SU-DHL-6 (cell line): ENCODE measurements around the gene BCL2L13.

ENCODE experiments used
- CTCF ChIP-seq: fragments of 200-600 bp; sonication (generic); IDR thresholded peaks from one replicate; pipeline ENCODE4 v1.5.1; 2017; ENCODE audit warnings: antibody characterized with exemption, mild to moderate bottlenecking, low read length, moderate library complexity; ENCODE audit not compliant: insufficient read depth, poor library complexity, severe bottlenecking
- EZH2phosphoT487 ChIP-seq: fragments of 200-600 bp; sonication (generic), shearing (Covaris generic); conservative IDR thresholded peaks from 2 replicates; pipeline ENCODE4 v1.6.1; 2018; ENCODE audit warnings: mild to moderate bottlenecking, antibody characterized with exemption, low read length, moderate library complexity, mixed read lengths

- TF ChIP-seq CTCF (no peak), EZH2phosphoT487 (no peak)
These were observed 73.9 kb downstream of the BCL2L13 start for GRCh38 chr22:17712441-17712840.
